Upper lobe of left lung (tissue), 6 donors: Measurements from ENCODE around the gene LPCAT1. TPM values are rescaled to one million over a fixed set of nuclear protein-coding genes. Genes with fewer than 3 reads are reported as not detected.
"Not testable (repeated sequence)": the region's sequence is repeated elsewhere in the genome, so short reads cannot be mapped to it uniquely, and the experiment has no call there.

Experiments
- ATAC-seq, 2 donors: fragments of 200-7000 bp; cut with Tn5 transposase; one replicate each; pipeline ENCODE4 v1.9.1; 2022; ENCODE audit warnings: mild to moderate bottlenecking in 2 of 2, moderate library complexity in 2 of 2; ENCODE audit not compliant: low FRiP score in 2 of 2
- DNase-seq, 2 donors: peaks; one replicate each; pipeline ENCODE4 v3.0.0-alpha.2; 2019 to 2020
- H3K27ac ChIP-seq, 4 donors: fragments of 200-600 bp; sonication (generic); one replicate each; pipeline ENCODE4 v1.5.1; 2016 to 2019
- H3K27me3 ChIP-seq, 4 donors: fragments of 200-600 bp; sonication (generic); one replicate each; pipeline ENCODE4 v1.5.1; 2017 to 2019
- H3K36me3 ChIP-seq, 4 donors: fragments of 200-600 bp; sonication (generic); one replicate each; pipeline ENCODE4 v1.5.1; 2016 to 2019
- H3K4me1 ChIP-seq, 4 donors: fragments of 200-600 bp; sonication (generic); one replicate each; pipeline ENCODE4 v1.5.1; 2018 to 2019
- H3K4me3 ChIP-seq, 4 donors: fragments of 200-600 bp; sonication (generic); one replicate each; pipeline ENCODE4 v1.5.1; 2017 to 2019; ENCODE audit warnings: mild to moderate bottlenecking in 2 of 4, moderate library complexity in 1 of 4
- H3K9me3 ChIP-seq, 4 donors: fragments of 200-600 bp; sonication (generic); one replicate each; pipeline ENCODE4 v1.5.1; 2018 to 2019
- EP300 ChIP-seq, 4 donors: sonication (generic); formaldehyde crosslinking; IDR thresholded peaks; one replicate each; pipeline ENCODE4 v1.5.1; 2017; ENCODE audit warnings: antibody characterized with exemption in 4 of 4, control low read depth in 2 of 4
- POLR2A ChIP-seq, 4 donors: fragments of 450-650 bp; IDR thresholded peaks; one replicate each; pipeline ENCODE4 v1.5.1; 2016 to 2017; ENCODE audit warnings: antibody characterized with exemption in 4 of 4, mild to moderate bottlenecking in 2 of 4
- POLR2AphosphoS5 ChIP-seq, 2 donors: sonication (generic); formaldehyde crosslinking; IDR thresholded peaks; one replicate each; pipeline ENCODE4 v1.5.1; 2017; ENCODE audit warnings: antibody characterized with exemption in 2 of 2
- WGBS, 2 donors: methylation state at CpG; one replicate each; pipeline ENCODE4 v1.1.5; 2017 to 2018; 5-methylcytosine and 5-hydroxymethylcytosine counted together
- total RNA-seq, 6 donors: library from RNA; depleted of rRNA in 4 of 6; stranded (reverse); fragments of >200 nt in 4 of 6; gene quantifications; one replicate each; pipeline versions ENCODE4 v1.1.0 to v1.2.1, GENCODE V29; 2016 to 2021
- TF ChIP-seq, protein P1 (sequence below), 6 experiments: fragments of 450-650 bp in 4 of 6; fragments of 200-600 bp in 2 of 6; sonication (generic) in 2 of 6; IDR thresholded peaks; one replicate each; pipeline ENCODE4 v1.5.1; 2016 to 2019; ENCODE audit warnings: antibody characterized with exemption in 6 of 6
- donor health status: DM: no; HTN: no; CAD: no; lungs with moderate emphysema.
- donor health status: DM: no; HTN: yes; CAD: no; lungs with severe emphysema.

The LPCAT1 gene
- total RNA-seq, 6 donors from 2014 or later: 403 to 922 (median 538) TPM

DNA sequence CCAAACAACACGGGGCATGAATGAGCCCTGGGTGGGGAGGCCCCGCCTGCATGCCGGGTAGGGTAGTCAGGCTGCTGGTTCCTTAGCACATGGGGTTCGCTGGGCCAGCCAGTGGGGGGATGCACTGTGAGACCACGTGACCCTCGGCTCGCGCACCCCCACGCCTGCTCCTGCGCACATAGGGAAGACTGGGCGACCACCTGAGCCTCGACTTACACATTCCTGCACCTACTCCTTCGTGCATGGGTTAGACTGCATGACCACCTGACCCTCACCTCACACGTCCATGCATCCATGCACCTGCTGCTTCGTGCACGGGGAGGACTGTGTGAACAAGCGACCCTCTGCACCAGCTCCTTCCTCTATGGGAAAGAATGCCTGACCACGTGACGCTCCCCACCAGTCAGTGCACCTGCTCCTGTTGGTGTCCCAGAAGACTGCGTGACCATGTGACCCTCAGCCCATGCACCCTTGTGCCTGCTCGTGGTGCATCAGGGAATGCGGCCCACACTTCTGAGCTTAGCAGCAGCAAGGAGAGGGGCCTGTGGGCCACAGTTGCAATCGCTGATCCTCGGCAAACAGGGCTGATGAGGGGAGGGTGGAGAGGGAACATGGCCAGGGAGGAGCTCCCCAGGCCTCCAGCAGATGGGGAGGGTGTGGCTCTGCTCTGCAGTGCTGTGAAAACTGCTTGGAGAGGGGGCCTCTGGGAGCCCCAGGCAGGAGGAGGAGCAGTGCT lies 18.1 kb downstream of the LPCAT1 start:
- DNase-seq (peak in 1 of 2 donors; percentile 68), ATAC-seq (peak in 1 of 2 donors; percentile 55)
- Histone ChIP-seq H3K4me3 (no peak overlapping the region), H3K27me3 (no peaks in the 10 kb centered on the region), H3K36me3 (peaks cover 3 to 42% (median 18%) of the 10 kb centered on the region in 4 donors), H3K4me1 (peaks cover 36 to 87% (median 76%) of the 10 kb centered on the region in 4 donors), H3K9me3 (no peaks in the 10 kb centered on the region), H3K27ac (peak overlapping the region in 2 of 4 donors; percentile 52 to 68)
- TF ChIP-seq, protein P1, sequence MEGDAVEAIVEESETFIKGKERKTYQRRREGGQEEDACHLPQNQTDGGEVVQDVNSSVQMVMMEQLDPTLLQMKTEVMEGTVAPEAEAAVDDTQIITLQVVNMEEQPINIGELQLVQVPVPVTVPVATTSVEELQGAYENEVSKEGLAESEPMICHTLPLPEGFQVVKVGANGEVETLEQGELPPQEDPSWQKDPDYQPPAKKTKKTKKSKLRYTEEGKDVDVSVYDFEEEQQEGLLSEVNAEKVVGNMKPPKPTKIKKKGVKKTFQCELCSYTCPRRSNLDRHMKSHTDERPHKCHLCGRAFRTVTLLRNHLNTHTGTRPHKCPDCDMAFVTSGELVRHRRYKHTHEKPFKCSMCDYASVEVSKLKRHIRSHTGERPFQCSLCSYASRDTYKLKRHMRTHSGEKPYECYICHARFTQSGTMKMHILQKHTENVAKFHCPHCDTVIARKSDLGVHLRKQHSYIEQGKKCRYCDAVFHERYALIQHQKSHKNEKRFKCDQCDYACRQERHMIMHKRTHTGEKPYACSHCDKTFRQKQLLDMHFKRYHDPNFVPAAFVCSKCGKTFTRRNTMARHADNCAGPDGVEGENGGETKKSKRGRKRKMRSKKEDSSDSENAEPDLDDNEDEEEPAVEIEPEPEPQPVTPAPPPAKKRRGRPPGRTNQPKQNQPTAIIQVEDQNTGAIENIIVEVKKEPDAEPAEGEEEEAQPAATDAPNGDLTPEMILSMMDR (IDR thresholded peaks at IDR 0.05): no peak
- TF ChIP-seq POLR2A (IDR thresholded peaks at IDR 0.05) (no peak), EP300 (IDR thresholded peaks at IDR 0.05) (no peak), POLR2AphosphoS5 (IDR thresholded peaks at IDR 0.05) (no peak)
- WGBS, 2 donors: 82 to 83% methylated on average over 18 to 24 of the region's 24 CpGs

DNA sequence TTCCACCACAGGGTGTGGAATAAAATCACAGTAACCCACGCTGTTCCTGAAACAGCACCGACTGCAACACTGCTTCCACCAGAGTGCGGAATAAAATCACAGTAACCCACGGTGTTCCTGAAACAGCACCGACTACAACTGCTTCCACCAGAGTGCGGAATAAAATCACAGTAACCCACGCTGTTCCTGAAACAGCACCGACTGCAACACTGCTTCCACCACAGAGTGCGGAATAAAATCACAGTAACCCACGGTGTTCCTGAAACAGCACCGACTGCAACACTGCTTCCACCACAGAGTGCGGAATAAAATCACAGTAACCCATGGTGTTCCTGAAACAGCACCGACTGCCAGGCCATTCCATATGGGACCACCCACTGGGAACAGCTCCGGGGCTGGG lies 18.7 kb downstream of the LPCAT1 start:
- DNase-seq, ATAC-seq, H3K9me3 ChIP-seq, H3K27me3 ChIP-seq, H3K4me3 ChIP-seq: not testable (repeated sequence)
- Histone ChIP-seq H3K27ac (peak overlapping the region in 1 of 4 donors; percentile 68), H3K36me3 (peaks cover 3 to 42% (median 15%) of the 10 kb centered on the region in 4 donors), H3K4me1 (peaks cover 42 to 90% (median 80%) of the 10 kb centered on the region in 4 donors)
- 70 to 73% methylated on average over 10 to 14 of the region's 14 CpGs for WGBS, 2 donors

DNA sequence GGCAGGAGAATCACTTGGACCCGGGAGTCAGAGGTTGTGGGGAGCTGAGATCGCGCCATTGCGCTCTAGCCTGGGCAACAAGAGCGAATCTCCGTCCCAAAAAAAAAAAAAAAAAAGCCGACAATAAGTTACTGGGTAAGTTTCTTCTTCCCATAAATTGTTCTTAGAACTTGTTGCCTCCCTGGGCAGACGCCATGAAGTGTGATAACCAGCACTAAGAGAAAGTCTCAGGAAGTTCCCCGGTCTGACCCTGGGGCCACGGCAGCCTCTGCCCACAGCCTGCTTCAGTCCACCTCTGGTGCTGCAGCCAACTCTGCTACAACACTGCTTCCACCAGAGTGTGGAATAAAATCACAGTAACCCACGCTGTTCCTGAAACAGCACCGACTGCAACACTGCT lies 19.1 kb downstream of the LPCAT1 start:
- peaks cover 46 to 95% (median 84%) of the 10 kb centered on the region in 4 donors for H3K4me1 ChIP-seq
- TF ChIP-seq POLR2AphosphoS5 (IDR thresholded peaks at IDR 0.05): no peak
- H3K4me3 ChIP-seq: no peak overlapping the region
- peaks cover 3 to 42% (median 19%) of the 10 kb centered on the region in 4 donors for H3K36me3 ChIP-seq
- 69 to 76% methylated on average over 12 of the region's 12 CpGs for WGBS, 2 donors
- no peaks in the 10 kb centered on the region for H3K9me3 ChIP-seq
- no peak for ATAC-seq
- peak overlapping the region in 1 of 4 donors; percentile 83 for H3K27ac ChIP-seq
- no peak for DNase-seq
- no peaks in the 10 kb centered on the region for H3K27me3 ChIP-seq

DNA sequence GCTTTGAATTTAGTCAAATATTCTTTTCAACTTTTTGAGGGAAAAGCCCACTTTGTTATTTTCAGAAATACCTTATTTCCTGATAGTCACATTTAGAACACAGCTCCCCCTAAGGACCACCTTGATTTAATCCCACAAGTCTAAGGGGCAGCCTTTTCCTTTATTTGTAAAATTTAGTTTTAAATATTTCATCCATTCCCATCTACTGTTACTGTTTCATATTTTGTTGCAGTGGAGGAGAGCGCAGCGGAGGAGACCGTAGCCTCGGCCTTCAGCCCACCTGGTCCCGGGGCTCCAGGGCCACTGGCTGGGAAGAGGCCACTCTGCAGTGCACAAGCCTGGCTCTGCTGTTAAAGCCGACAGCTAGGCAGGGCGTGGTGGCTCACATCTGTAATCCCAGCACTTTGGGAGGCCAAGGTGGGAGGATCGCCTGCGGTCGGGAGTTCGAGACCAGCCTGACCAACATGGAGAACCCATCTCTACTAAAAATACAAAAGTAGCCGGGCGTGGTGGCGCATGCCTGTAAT lies 19.6 kb downstream of the LPCAT1 start:
- TF ChIP-seq EP300 (IDR thresholded peaks at IDR 0.05): no peak
- no peak for TF ChIP-seq POLR2A (IDR thresholded peaks at IDR 0.05)
- TF ChIP-seq, protein P1 (IDR thresholded peaks at IDR 0.05): no peak
- TF ChIP-seq POLR2AphosphoS5 (IDR thresholded peaks at IDR 0.05): no peak
- 94 to 96% methylated on average over 10 to 14 of the region's 14 CpGs for WGBS, 2 donors
- no peaks in the 10 kb centered on the region for H3K27me3 ChIP-seq
- H3K9me3 ChIP-seq: no peaks in the 10 kb centered on the region
- H3K4me1 ChIP-seq: peaks cover 50 to 95% (median 88%) of the 10 kb centered on the region in 4 donors
- no peak for ATAC-seq
- no peak for DNase-seq
- no peak overlapping the region for H3K4me3 ChIP-seq
- peak overlapping the region; percentile 54 to 83 (median 64) for H3K27ac ChIP-seq
- peaks cover 0 to 38% (median 18%) of the 10 kb centered on the region in 4 donors for H3K36me3 ChIP-seq

DNA sequence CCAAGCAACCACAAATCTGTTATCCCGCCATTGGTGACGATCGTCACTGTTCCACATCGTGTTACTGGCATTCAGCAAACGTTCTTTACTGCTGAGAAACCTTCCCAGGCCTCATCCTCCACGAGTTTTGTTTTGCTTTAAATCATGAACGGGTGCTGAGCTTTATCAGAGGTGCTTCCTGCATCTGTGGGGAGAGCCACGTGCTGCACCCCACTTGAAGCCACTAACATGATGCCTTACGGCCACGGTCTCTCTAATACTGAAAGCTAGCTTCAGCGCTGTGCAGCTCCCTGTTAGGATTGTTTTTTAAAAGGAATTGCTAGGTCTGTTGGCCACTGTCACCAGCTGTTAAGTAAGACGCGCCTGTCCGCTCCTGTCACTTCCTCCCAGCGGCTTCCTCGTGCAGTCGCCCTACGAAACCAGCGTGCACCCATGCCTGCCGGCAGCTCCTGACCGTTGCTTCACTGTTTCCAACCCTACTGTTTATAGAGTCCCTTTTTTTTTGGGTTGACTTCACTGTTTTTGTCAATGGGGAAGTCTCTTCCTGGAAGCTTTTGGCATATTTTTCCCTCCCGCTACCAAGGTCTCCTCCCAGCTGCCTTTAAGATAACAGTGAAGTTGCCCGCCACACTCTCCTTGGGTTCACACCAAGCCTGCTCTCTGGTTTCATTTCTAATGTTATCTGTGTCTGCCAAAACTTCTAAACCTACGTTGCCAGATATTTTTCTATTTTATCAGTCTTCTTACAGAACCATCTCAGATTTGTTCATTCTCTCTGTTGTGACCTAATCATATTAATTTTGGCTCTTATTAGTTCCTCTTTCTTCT lies 20.3 kb downstream of the LPCAT1 start:
- WGBS, 2 donors: 41 to 50% methylated on average over 24 of the region's 24 CpGs
- H3K9me3 ChIP-seq: no peaks in the 10 kb centered on the region
- TF ChIP-seq POLR2A (IDR thresholded peaks at IDR 0.05): peak in 1 of 4 donors; percentile 40
- no peak for TF ChIP-seq EP300 (IDR thresholded peaks at IDR 0.05)
- peak in 1 of 2 donors; percentile 43 for TF ChIP-seq POLR2AphosphoS5 (IDR thresholded peaks at IDR 0.05)
- TF ChIP-seq, protein P1 (IDR thresholded peaks at IDR 0.05): no peak
- H3K4me3 ChIP-seq: no peak overlapping the region
- H3K4me1 ChIP-seq: peaks cover 50 to 95% (median 86%) of the 10 kb centered on the region in 4 donors
- peak overlapping the region; percentile 54 to 83 (median 64) for H3K27ac ChIP-seq
- peaks cover 0 to 36% (median 13%) of the 10 kb centered on the region in 4 donors for H3K36me3 ChIP-seq
- peak in 1 of 2 donors; percentile 70 for ATAC-seq
- peak; percentile 56 to 84 for DNase-seq
- no peaks in the 10 kb centered on the region for H3K27me3 ChIP-seq
